ENCODE data around the gene THY1.

DNA sequence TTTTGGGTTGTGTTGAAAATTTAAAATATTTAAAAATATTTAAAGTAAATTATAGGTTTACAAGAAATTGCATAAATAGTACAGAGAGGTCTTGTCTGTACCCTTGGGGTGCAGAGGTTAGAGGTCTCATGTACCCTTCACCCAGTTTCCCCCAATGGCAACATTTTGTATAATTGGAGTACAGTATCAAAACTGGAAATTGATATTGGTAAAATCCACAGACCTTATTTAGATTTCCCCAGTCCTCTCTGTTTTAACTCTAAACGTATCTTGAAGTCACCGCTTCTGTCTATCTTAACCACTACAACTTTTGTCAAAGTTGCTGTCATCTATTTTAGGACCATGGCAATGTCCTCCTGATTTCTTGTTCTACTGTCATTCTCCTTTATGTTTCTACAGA lies 10.9 kb downstream of the THY1 start:
- TF ChIP-seq, protein P1, sequence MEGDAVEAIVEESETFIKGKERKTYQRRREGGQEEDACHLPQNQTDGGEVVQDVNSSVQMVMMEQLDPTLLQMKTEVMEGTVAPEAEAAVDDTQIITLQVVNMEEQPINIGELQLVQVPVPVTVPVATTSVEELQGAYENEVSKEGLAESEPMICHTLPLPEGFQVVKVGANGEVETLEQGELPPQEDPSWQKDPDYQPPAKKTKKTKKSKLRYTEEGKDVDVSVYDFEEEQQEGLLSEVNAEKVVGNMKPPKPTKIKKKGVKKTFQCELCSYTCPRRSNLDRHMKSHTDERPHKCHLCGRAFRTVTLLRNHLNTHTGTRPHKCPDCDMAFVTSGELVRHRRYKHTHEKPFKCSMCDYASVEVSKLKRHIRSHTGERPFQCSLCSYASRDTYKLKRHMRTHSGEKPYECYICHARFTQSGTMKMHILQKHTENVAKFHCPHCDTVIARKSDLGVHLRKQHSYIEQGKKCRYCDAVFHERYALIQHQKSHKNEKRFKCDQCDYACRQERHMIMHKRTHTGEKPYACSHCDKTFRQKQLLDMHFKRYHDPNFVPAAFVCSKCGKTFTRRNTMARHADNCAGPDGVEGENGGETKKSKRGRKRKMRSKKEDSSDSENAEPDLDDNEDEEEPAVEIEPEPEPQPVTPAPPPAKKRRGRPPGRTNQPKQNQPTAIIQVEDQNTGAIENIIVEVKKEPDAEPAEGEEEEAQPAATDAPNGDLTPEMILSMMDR (IDR thresholded peaks at IDR 0.05): no peak
- TF ChIP-seq POLR2A (IDR thresholded peaks at IDR 0.05) (no peak), POLR2AphosphoS5 (IDR thresholded peaks at IDR 0.05) (no peak)

All from prostate gland (tissue), 2 donors.